Smooth muscle cell (in vitro differentiated cells): ENCODE results near the gene TMC8. TPM values are rescaled to one million over a fixed set of nuclear protein-coding genes. Genes with fewer than 3 reads are reported as not detected.

Experiments used
- DNase-seq: peaks from one replicate; lab custom pipeline; 2025; ENCODE audit not compliant: unreplicated experiment; lab: John Stamatoyannopoulos, UW
- H2AFZ ChIP-seq: fragments of 200-600 bp; sonication (generic); 2 replicates; pipeline ENCODE4 v1.6.0; 2016; ENCODE audit warnings: antibody characterized with exemption, low read depth, mild to moderate bottlenecking
- H3F3A ChIP-seq: fragments of 200-600 bp; sonication (generic); 2 replicates; pipeline ENCODE4 v1.6.0; 2017; ENCODE audit warnings: antibody characterized with exemption, low read depth
- H3K27ac ChIP-seq: fragments of 200-600 bp; sonication (generic); 2 replicates; pipeline ENCODE4 v1.5.1; 2016; ENCODE audit warnings: low read depth, mild to moderate bottlenecking
- H3K27me3 ChIP-seq: fragments of 200-600 bp; sonication (generic); 2 replicates; pipeline ENCODE4 v1.6.1; 2016; ENCODE audit warnings: low read depth, mild to moderate bottlenecking
- H3K36me3 ChIP-seq: fragments of 200-600 bp; sonication (generic); 2 replicates; pipeline ENCODE4 v1.5.1; 2016; ENCODE audit warnings: low read depth
- H3K4me1 ChIP-seq: fragments of 200-600 bp; sonication (generic); 2 replicates; pipeline ENCODE4 v1.5.1; 2016; ENCODE audit warnings: low read depth
- H3K4me2 ChIP-seq: fragments of 200-600 bp; sonication (generic); 2 replicates; pipeline ENCODE4 v1.6.0; 2016; ENCODE audit warnings: mild to moderate bottlenecking
- H3K4me3 ChIP-seq: fragments of 200-600 bp; sonication (generic); 2 replicates; pipeline ENCODE4 v1.5.1; 2016; ENCODE audit warnings: mild to moderate bottlenecking
- H3K79me2 ChIP-seq: fragments of 200-600 bp; sonication (generic); 2 replicates; pipeline ENCODE4 v1.6.0; 2016; ENCODE audit warnings: low read depth, mild to moderate bottlenecking
- H3K9ac ChIP-seq: fragments of 200-600 bp; sonication (generic); 2 replicates; pipeline ENCODE4 v1.6.0; 2016; ENCODE audit warnings: low read depth
- H3K9me3 ChIP-seq: fragments of 200-600 bp; sonication (generic); replicated peaks from 2 replicates; pipeline ENCODE4 v1.5.1; 2016; ENCODE audit warnings: low read depth
- H4K20me1 ChIP-seq: fragments of 200-600 bp; sonication (generic); 2 replicates; pipeline ENCODE4 v1.6.0; 2016; ENCODE audit warnings: low read depth
- CTCF ChIP-seq: fragments of 200-600 bp; sonication (generic); IDR thresholded peaks from 2 replicates; pipeline ENCODE4 v1.5.1; 2017; ENCODE audit warnings: borderline replicate concordance, mild to moderate bottlenecking, antibody characterized with exemption; ENCODE audit not compliant: insufficient read depth, poor library complexity, severe bottlenecking
- WGBS: methylation state at CpG from one replicate; pipeline ENCODE4 v1.1.7; 2016; ENCODE audit warnings: low lambda C conversion rate; 5-methylcytosine and 5-hydroxymethylcytosine counted together
- polyA plus RNA-seq: library from polyadenylated mRNA; unstranded; fragments of >200 nt; fragmentation: Nextera tagmentation; extraction: Ambion mirVana; gene quantifications from 2 replicates; pipeline ENCODE4 v1.2.1, GENCODE V29; 2016
- total RNA-seq: library from RNA; depleted of rRNA; stranded (reverse); fragments of >200 nt; gene quantifications from 2 replicates; pipeline ENCODE4 v1.2.3, GENCODE V29; 2014

Gene TMC8
- total and polyA plus RNA-seq, 2 experiments from 2014 or later: 0.27 to 0.38 TPM

GRCh38 chr17:78122931-78123249, 7.7 kb upstream of the TMC8 start:
- Histone ChIP-seq H3K36me3 (no peaks in the 10 kb centered on the region), H3K79me2 (no peaks in the 10 kb centered on the region), H3K4me1 (peaks cover 8% of the 10 kb centered on the region), H3F3A (no peaks in the 10 kb centered on the region), H3K27me3 (no peaks in the 10 kb centered on the region), H3K4me3 (no peak overlapping the region), H3K27ac (no peak overlapping the region), H3K9ac (no peak overlapping the region), H2AFZ (no peak overlapping the region), H3K9me3 (no peaks in the 10 kb centered on the region), H4K20me1 (no peaks in the 10 kb centered on the region), H3K4me2 (no peak overlapping the region)
- WGBS: 86% methylated on average over 4 of the region's 4 CpGs
- no peak for DNase-seq
- no peak for TF ChIP-seq CTCF

- Histone ChIP-seq H3F3A (no peaks in the 10 kb centered on the region), H3K36me3 (no peaks in the 10 kb centered on the region), H3K9me3 (no peaks in the 10 kb centered on the region), H4K20me1 (no peaks in the 10 kb centered on the region), H3K4me3 (no peak overlapping the region), H2AFZ (no peak overlapping the region), H3K27ac (no peak overlapping the region), H3K79me2 (no peaks in the 10 kb centered on the region), H3K9ac (no peak overlapping the region), H3K27me3 (no peaks in the 10 kb centered on the region), H3K4me1 (peaks cover 10% of the 10 kb centered on the region), H3K4me2 (no peak overlapping the region)
- no peak for DNase-seq
- TF ChIP-seq CTCF: no peak
- WGBS: 98% methylated on average over 4 of the region's 5 CpGs
These were observed 7.2 kb upstream of the TMC8 start for GRCh38 chr17:78123258-78123929.

GRCh38 chr17:78124081-78124835, 6.3 kb upstream of the TMC8 start:
- H3K4me3 ChIP-seq: no peak overlapping the region
- no peaks in the 10 kb centered on the region for H4K20me1 ChIP-seq
- H3F3A ChIP-seq: no peaks in the 10 kb centered on the region
- H3K36me3 ChIP-seq: no peaks in the 10 kb centered on the region
- 95% methylated on average over 26 of the region's 30 CpGs for WGBS
- no peak for DNase-seq
- H3K9me3 ChIP-seq: no peaks in the 10 kb centered on the region
- H2AFZ ChIP-seq: no peak overlapping the region
- H3K27ac ChIP-seq: no peak overlapping the region
- H3K4me1 ChIP-seq: peaks cover 13% of the 10 kb centered on the region
- no peaks in the 10 kb centered on the region for H3K79me2 ChIP-seq
- H3K27me3 ChIP-seq: no peaks in the 10 kb centered on the region
- H3K9ac ChIP-seq: no peak overlapping the region
- TF ChIP-seq CTCF: no peak
- H3K4me2 ChIP-seq: no peak overlapping the region

GRCh38 chr17:78124836-78125137, 5.8 kb upstream of the TMC8 start:
- DNase-seq: no peak
- H3K27ac ChIP-seq: no peak overlapping the region
- H3K9me3 ChIP-seq: no peaks in the 10 kb centered on the region
- H3K4me3 ChIP-seq: no peak overlapping the region
- 98% methylated on average over 12 of the region's 12 CpGs for whole genome bisulfite sequencing
- no peak for TF ChIP-seq CTCF
- H3K4me1 ChIP-seq: peaks cover 13% of the 10 kb centered on the region
- H3F3A ChIP-seq: no peaks in the 10 kb centered on the region
- no peak overlapping the region for H3K9ac ChIP-seq
- no peaks in the 10 kb centered on the region for H3K79me2 ChIP-seq
- H4K20me1 ChIP-seq: no peaks in the 10 kb centered on the region
- H3K4me2 ChIP-seq: no peak overlapping the region
- H3K27me3 ChIP-seq: no peaks in the 10 kb centered on the region
- no peaks in the 10 kb centered on the region for H3K36me3 ChIP-seq
- no peak overlapping the region for H2AFZ ChIP-seq
